HL-60 (cell line): ENCODE results near the gene ACTRT2.

Experiments used
- SPI1 ChIP-seq: IDR thresholded peaks from 2 replicates; pipeline ENCODE4 v1.6.1; 2012; ENCODE audit warnings: low read depth, mild to moderate bottlenecking, borderline replicate concordance
- TF ChIP-seq, protein P1 (sequence below): IDR thresholded peaks from one replicate; pipeline ENCODE4 v1.5.1; 2011; ENCODE audit warnings: low read length, control low read depth, inconsistent platforms; ENCODE audit not compliant: insufficient read depth

DNA sequence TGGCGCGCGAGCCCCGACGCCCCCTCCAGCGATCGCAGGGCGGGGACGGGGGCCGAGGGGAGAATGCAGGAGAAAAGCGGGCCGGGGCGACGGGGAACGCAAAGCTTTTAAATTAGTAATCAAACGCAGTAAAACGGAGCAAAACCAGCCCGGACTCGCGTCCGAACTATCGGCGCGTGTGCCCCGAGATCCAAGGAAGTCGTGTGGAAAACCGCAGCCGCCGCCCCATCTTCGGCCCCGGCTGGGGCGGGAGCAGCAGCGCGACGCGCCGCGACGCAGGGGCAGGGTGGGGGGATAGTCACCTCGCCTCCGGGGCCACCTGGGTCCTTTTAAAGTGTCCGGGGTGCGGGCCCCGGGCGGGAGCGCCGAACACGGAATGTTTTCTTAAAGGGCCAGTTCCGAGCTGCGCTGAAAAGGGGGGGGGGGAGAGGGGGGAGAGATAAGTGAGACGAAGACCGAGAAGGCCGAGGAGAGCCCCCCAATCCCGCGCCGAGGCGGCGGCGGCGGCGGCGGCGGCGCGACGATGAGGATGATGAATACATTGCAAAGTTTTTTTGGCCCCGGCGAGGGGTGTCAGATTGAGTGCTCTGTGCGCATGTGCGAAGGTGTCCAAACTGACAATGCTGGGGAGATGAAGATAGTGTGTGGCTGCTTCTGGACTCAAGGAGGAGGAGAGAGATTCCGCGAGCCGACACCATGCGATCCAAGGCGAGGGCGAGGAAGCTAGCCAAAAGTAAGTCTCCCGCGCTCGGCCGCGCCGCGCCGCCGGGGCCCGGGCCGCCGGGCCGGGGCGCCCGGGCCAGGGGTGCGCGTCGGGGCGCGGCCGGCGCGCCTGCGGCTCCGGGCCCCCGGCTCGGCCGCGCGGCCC, 47.5 kb downstream of the ACTRT2 start, which contains the start of gene PRDM16:
- TF ChIP-seq, protein P1, sequence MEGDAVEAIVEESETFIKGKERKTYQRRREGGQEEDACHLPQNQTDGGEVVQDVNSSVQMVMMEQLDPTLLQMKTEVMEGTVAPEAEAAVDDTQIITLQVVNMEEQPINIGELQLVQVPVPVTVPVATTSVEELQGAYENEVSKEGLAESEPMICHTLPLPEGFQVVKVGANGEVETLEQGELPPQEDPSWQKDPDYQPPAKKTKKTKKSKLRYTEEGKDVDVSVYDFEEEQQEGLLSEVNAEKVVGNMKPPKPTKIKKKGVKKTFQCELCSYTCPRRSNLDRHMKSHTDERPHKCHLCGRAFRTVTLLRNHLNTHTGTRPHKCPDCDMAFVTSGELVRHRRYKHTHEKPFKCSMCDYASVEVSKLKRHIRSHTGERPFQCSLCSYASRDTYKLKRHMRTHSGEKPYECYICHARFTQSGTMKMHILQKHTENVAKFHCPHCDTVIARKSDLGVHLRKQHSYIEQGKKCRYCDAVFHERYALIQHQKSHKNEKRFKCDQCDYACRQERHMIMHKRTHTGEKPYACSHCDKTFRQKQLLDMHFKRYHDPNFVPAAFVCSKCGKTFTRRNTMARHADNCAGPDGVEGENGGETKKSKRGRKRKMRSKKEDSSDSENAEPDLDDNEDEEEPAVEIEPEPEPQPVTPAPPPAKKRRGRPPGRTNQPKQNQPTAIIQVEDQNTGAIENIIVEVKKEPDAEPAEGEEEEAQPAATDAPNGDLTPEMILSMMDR, result no peak
- no peak for TF ChIP-seq SPI1
